Lower leg skin (tissue), 4 donors: Measurements from ENCODE around the gene NBEA. TPM values are rescaled to one million over a fixed set of nuclear protein-coding genes. Genes with fewer than 3 reads are reported as not detected.
A peak's percentile ranks its signal among the peaks of the same experiment; 100 is the strongest.

ENCODE experiments used
- DNase-seq, 2 donors: peaks; one replicate each; pipeline ENCODE4 v3.0.0-alpha.2; 2019; ENCODE audit warnings: low spot score in 2 of 2
- H3K4me3 ChIP-seq: fragments of 200-600 bp; sonication (generic); 2 replicates; pipeline ENCODE4 v1.5.1; 2017; ENCODE audit warnings: mild to moderate bottlenecking, low read depth; ENCODE audit not compliant: poor library complexity, severe bottlenecking
- POLR2A ChIP-seq, 2 donors: fragments of 450-650 bp; IDR thresholded peaks; one replicate each; pipeline ENCODE4 v1.6.1; 2016 to 2017; ENCODE audit warnings: antibody characterized with exemption in 2 of 2, mild to moderate bottlenecking in 1 of 2, moderate library complexity in 1 of 2
- WGBS, 2 donors: methylation state at CpG; one replicate each; pipeline ENCODE4 v1.1.5; 2018; 5-methylcytosine and 5-hydroxymethylcytosine counted together
- intact Hi-C: fragments of 100-400 bp; cut with DNase I; formaldehyde crosslinking; loops from one replicate; pipeline ENCODE4 v1.15.0; 2023; ENCODE audit warnings: low total_unique reads
- total RNA-seq, 4 donors: library from RNA; depleted of rRNA; stranded (reverse); fragments of >200 nt; gene quantifications; one replicate each; pipeline ENCODE4 v1.1.0, GENCODE V29; 2016
- TF ChIP-seq, protein P1 (sequence below), 3 donors: fragments of 450-650 bp; IDR thresholded peaks; one replicate each; pipeline ENCODE4 v1.5.1; 2016; ENCODE audit warnings: antibody characterized with exemption in 3 of 3, mild to moderate bottlenecking in 3 of 3, moderate library complexity in 2 of 3

NBEA gene
- total RNA-seq, 4 donors from 2014 or later, result 1.5 to 4.5 (median 3.7) TPM

GRCh38 chr13:35704331-35704730 is 762.3 kb downstream of the NBEA start:
- 62 to 96% methylated on average over 1 of the region's 1 CpG for WGBS, 2 donors
- intact Hi-C loops, result no loop called here
- DNase-seq, result no peak
- TF ChIP-seq POLR2A (IDR thresholded peaks at IDR 0.05), result no peak
- TF ChIP-seq, protein P1, sequence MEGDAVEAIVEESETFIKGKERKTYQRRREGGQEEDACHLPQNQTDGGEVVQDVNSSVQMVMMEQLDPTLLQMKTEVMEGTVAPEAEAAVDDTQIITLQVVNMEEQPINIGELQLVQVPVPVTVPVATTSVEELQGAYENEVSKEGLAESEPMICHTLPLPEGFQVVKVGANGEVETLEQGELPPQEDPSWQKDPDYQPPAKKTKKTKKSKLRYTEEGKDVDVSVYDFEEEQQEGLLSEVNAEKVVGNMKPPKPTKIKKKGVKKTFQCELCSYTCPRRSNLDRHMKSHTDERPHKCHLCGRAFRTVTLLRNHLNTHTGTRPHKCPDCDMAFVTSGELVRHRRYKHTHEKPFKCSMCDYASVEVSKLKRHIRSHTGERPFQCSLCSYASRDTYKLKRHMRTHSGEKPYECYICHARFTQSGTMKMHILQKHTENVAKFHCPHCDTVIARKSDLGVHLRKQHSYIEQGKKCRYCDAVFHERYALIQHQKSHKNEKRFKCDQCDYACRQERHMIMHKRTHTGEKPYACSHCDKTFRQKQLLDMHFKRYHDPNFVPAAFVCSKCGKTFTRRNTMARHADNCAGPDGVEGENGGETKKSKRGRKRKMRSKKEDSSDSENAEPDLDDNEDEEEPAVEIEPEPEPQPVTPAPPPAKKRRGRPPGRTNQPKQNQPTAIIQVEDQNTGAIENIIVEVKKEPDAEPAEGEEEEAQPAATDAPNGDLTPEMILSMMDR (IDR thresholded peaks at IDR 0.05), result no peak
- H3K4me3 ChIP-seq, result no peak overlapping the region

DNA sequence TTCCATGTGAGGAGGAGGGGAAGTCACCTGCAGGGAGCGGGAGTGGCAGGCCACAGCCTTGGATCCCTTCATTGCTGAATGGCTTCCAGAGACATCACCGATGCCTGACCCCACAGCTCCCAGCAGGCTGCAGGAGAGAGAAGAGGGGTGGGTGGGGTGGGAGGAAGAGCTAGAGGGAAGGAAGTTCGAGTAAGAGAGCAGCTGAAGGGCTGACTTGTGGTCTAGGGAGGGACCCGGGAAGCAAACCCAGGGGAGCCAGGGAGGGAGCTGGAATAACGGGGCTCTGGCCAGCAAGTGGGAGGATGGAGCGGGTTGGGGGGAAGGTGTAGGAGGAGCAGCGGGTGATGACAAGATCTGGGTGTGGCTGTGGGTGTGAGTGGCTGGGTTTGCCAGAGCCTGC is 764.2 kb downstream of the NBEA start:
- intact Hi-C loops, result no loop called here
- 77 to 82% methylated on average over 7 of the region's 7 CpGs for WGBS, 2 donors
- H3K4me3 ChIP-seq, result no peak overlapping the region
- peak in 1 of 2 donors; percentile 49 for DNase-seq
- TF ChIP-seq, protein P1 (IDR thresholded peaks at IDR 0.05), result no peak
- TF ChIP-seq POLR2A (IDR thresholded peaks at IDR 0.05), result no peak

- no peak overlapping the region for H3K4me3 ChIP-seq
- 85 to 94% methylated on average over 7 to 8 of the region's 8 CpGs for WGBS, 2 donors
- TF ChIP-seq, protein P1 (IDR thresholded peaks at IDR 0.05), result no peak
- no peak for TF ChIP-seq POLR2A (IDR thresholded peaks at IDR 0.05)
- intact Hi-C loops, result no loop called here
- DNase-seq, result no peak
Observed at GRCh38 chr13:35706721-35707120, 764.7 kb downstream of the NBEA start.

- intact Hi-C loops, result no loop called here
- H3K4me3 ChIP-seq, result no peak overlapping the region
- TF ChIP-seq POLR2A (IDR thresholded peaks at IDR 0.05), result no peak
- TF ChIP-seq, protein P1 (IDR thresholded peaks at IDR 0.05), result no peak
- 69 to 74% methylated on average over 8 of the region's 8 CpGs for WGBS, 2 donors
- DNase-seq, result peak in 1 of 2 donors; percentile 64
Observed at GRCh38 chr13:35711909-35712308, 769.8 kb downstream of the NBEA start.

DNA sequence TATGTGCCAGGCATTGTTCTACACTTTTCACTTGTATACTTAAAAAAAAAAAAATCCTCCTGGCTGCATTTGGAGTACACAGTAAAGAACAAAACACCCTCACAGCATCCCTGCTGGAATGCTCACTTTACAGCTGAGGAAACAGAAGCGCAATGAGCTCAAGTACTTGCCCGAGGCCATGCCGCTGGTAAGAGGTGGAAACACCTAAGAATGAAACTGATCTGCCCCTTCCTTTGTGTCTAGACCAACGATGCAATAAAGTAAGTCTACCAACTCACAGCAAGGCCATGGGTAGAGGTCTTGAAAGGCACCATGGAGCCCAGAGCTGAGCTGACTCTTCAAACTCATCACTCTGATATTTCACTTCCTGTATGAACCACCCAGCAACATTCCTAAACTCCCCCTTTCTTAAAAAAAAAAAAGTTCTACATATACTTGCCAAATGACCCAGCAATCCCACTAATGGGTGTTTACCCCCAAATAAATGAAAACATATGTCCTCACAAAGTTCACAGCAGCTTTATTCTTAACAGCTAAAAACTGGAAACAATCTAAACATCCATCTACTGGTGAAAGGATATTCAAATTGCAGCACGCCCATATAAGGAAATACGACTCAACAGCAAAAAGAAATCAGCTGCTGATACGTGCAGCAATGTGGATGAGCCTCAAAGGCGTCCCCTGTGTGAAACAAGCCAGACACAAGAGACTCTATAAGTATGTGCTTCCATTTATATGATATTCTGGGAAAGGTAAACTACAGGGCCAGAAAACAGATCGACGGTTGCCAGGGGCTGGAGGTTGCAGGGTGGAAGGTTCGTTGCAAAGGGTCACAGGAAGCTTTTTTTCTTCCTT is 771.1 kb downstream of the NBEA start:
- H3K4me3 ChIP-seq, result no peak overlapping the region
- 54% methylated on average over 11 of the region's 11 CpGs for WGBS, 2 donors
- intact Hi-C loops, result no loop called here
- no peak for TF ChIP-seq POLR2A (IDR thresholded peaks at IDR 0.05)
- TF ChIP-seq, protein P1 (IDR thresholded peaks at IDR 0.05), result no peak
- no peak for DNase-seq
